ENCODE results near the gene NR4A1. TPM values are rescaled to one million over a fixed set of nuclear protein-coding genes. Genes with fewer than 3 reads are reported as not detected.
A peak's percentile ranks its signal among the peaks of the same experiment; 100 is the strongest.

Gene NR4A1
- total RNA-seq, 1 donor from 2014 or later: 1.0 TPM

DNA sequence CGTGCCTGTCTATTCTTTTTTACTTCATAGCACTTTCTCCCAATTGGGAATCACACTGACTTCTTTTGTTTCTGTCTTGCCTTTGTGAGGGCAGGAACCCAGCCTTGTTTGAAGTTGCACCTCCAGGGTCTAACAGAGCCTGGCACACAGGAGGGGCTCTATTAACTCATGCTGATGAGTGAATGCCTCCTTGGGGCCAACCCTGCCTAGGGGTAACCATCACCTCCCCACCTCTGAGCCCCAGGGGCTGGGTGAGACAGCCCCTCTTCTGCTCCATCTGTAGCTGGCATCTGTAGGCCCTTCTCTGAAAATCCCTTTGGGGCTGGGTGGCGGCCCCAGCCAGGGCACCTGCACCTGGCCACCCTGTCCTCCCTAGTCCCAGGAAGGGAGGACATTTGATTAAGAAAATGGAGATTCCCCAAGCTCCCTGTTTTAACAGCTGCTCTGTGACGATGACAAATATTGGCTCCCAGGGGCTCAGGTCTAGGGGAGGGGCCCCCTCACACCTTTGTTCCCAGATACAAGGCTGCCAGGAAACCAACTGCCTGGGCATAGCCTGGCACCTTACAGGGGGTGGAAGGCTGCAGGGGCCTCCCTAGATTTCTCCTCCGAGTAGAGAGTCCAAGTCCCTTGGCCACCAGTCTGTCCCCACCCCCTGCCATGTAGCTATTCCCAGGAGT, 32.7 kb upstream of the NR4A1 start:
- DNase-seq (ENCODE audit: low read depth): no peak

DNA sequence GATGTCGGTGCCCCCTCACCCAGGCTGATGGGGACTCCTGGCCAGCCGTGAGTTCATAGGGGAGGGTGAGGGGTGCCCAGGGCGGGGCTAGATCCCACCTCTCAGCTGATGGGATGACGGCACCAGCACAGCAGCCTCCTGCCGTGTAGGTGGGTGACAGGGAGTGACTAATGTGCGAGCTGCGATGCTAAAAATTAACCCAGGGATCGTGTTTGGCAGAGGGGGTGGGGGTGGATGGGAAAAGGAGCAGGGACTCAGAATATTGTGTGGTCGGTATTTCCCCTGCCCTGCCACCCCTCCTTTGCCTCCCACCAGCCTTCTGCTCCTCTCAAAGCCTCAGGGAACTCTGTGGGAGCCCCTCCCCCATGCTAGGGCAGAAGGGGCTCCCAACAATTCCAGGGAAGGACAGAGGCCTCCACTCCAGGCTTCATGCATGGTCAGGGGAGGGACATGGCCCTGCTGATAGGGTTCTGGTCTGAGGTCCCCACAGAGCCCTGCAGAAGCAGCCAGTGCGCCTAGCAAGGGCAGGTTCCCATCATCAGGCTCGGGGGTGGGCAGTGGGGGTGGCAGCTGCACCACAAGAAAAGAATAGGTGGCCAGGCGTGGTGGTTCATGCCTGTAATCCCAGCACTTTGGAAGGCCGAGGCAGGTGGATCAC, 32.0 kb upstream of the NR4A1 start:
- DNase-seq (ENCODE audit: low read depth): peak; percentile 72

- no peak for DNase-seq (ENCODE audit: low read depth)
Measured at GRCh38 chr12:52020539-52021336, 30.5 kb upstream of the NR4A1 start.

DNA sequence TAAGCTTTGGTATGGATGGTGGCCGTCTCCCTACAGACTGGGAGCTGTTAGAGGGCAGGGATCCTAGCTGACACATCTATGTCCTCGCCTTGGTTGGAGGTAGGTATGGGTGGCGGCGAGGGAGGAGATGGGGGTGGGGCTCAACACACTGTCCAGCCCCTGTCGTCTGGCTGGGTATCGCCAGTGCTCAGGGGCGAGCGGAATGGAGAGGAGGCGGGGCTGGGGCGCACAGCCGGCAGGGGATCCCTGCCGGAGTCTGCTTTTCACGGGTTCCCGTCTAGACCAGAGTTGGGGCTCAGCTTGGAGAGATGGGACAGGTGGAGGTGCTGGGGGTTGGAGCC, 28.4 kb upstream of the NR4A1 start:
- no peak for DNase-seq (ENCODE audit: low read depth)

- no peak for DNase-seq (ENCODE audit: low read depth)
Measured at GRCh38 chr12:52023182-52023975, 27.9 kb upstream of the NR4A1 start.

DNA sequence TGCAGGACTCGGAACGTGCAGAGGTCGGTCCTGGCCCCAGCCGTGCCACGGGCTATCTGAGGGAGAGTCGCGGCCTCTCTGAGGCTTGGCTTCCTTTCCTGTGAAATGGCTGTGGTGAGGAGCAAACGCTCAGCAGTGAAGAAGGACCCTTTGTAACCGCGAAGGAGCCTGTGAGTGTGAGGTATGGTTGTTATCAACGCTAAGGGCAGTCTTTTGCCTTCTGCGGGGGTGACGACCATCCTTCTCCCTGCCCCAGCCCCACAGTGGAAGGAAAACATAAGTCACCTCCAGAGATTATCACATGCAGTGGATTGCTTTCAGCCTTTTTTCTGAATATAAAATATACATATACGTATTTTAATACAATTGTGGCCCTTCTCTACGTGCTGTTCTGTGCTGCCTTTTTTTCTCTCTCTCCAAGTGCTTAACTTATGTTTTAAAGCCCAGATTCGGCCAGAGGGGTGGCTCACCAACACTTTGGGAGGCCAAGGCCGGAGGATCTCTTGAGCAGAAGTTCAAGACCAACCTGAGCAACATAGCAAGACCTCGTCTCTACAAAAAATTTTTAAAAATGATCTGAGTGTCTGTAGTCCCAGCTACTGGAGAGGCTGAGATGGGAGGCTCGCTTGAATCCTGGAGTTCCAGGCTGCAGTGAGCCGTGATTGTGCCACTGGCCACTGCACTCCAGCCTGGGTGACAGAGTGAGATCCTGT, 27.1 kb upstream of the NR4A1 start:
- no peak for DNase-seq (ENCODE audit: low read depth)

DNA sequence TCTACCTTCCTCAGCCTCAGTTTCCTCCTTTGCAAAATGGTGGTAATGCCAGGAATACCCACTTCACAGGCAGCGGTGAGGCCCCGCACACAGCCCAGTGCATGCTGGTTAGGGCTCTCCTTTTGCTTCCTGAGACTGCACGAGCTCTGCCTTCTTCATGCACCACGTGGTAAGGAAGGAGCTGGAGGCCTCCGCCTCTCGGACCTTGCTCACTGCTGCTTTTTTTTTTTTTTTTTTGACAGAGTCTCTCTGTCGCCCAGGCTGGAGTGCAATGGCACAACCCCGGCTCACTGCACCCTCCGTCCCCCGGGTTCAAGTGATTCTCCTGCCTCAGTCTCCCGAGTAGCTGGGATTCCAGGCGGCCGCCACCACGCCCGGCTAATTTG, 26.4 kb upstream of the NR4A1 start:
- DNase-seq (ENCODE audit: low read depth): peak; percentile 47

GRCh38 chr12:52026263-52026662, 25.0 kb upstream of the NR4A1 start:
- no peak for DNase-seq (ENCODE audit: low read depth)

DNA sequence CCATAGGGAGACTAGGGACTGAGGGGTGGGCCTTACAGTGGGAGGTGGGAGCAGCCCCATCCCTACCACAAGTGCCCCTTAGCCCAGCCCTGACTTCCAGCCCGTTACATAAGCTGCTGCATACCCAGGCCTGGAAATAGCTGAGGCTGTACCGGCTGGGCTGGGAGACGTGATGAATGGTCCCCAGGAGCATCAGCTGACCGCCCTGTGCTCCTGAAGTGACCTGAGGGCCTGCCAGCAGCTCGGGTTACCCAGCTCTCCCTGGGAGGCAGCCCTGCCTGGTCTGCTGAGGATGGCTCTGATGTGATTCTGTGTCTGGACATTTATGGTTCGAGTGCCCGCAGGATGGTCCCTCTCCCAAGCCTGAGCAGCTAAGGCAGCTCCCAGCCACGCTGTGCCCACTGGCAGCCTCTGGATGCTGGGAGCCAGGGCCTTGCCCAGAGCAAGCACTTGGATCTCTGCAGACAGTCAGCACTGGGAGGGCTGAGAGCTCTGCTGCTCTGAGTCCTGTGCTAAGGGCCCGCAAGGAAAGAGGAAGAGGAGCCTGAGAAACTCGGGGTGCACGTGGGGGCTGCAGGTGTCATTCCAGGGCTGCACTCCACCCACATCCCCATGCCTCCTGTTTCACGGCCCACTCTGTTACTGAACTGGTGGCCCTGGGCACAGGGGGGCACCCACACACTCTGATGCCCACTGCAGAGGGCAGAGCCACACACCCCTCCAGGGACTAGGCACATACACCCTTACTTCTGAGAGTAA, 24.0 kb upstream of the NR4A1 start:
- no peak for DNase-seq (ENCODE audit: low read depth)

GRCh38 chr12:52029685-52030084, 21.6 kb upstream of the NR4A1 start:
- peak; percentile 59 for DNase-seq (ENCODE audit: low read depth)

GRCh38 chr12:52032446-52032803, 18.8 kb upstream of the NR4A1 start:
- peak; percentile 52 for DNase-seq (ENCODE audit: low read depth)

DNA sequence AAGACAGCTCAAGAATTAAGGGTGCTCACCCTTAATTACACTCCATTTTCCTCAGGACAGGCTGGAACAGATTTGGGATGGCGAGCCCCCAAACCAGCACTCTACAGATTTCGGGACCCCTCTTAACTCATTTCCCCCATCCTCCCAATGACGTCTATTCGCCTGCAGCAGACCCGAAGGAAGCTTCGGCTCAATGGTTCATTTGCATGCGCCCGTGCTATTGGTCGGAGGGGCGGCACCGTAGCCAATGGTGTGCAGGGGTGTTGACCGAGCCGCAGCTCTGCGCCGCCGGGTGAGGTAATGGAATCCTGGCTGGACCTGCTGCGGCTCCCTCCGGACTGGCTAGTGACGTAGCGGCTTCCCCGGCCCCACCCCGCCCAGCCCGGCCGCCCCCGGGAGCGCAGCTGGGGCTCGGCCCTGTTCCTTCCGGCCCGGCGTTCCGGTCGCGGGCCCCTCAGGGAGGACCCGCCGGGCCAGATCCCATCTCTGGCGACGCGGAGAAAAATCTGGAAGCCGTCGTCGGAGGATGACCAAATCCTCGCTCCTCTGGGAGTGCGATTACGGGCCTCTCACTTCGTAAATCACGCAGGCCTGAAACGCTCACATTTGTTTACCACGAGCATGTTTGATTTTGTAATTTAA, 18.3 kb upstream of the NR4A1 start:
- peak; percentile 89 for DNase-seq (ENCODE audit: low read depth)

DNA sequence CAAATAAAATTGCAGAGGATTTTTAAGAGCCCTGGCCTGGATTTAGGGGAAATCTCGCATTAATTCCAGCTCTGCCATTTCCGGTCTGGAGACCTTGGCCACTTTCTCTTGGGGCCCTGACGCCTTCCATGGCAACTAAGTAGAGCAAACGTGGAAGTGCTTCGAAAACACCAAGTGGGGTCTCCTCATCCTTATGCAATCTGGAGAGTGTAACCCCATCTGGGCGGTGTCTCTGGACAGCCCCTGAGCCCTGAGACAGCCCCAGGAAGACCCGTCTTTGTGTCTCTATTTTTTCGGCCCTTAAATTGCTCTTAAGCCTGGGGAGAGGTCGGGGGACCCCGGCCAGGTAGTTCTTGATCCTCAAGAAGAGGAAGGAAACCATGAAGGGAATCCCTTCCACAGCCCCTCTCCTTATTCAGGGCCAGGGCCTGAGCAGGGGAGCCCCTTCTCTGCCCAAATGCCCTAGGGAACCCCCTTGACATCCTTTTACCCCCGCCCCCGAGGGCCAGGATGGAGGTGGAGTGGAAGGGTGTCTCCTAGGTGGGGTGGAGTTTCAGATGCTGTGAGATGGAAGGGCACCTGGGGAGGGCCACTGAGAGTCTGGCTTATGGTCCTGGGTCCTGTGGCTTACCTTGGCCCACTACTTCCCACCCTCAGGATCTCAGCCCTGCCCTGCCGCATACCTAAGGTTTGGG, 17.6 kb upstream of the NR4A1 start:
- no peak for DNase-seq (ENCODE audit: low read depth)

- no peak for DNase-seq (ENCODE audit: low read depth)
Measured at GRCh38 chr12:52035190-52035589, 16.1 kb upstream of the NR4A1 start.

DNA sequence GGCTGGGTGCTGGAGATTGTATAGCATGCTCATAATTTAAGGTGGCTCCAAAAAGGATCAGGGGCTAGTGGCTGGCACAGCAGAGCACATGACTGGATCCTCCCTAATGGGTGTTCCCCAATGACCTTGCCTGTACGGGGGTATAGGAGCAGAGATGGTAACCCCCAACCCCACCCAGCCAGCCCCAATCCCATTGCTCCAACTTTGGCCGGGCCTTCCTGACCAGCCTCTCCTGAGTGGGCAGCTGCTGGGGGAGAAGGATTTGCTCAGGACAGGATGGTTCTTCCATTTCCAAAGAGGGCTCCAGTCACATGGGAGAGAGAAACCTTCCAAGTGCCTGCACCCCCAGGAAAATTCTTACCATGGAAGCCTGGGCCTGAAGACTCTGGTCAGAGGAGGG, 15.3 kb upstream of the NR4A1 start:
- no peak for DNase-seq (ENCODE audit: low read depth)

- no peak for DNase-seq (ENCODE audit: low read depth)
Measured at GRCh38 chr12:52036587-52037171, 14.6 kb upstream of the NR4A1 start.

DNA sequence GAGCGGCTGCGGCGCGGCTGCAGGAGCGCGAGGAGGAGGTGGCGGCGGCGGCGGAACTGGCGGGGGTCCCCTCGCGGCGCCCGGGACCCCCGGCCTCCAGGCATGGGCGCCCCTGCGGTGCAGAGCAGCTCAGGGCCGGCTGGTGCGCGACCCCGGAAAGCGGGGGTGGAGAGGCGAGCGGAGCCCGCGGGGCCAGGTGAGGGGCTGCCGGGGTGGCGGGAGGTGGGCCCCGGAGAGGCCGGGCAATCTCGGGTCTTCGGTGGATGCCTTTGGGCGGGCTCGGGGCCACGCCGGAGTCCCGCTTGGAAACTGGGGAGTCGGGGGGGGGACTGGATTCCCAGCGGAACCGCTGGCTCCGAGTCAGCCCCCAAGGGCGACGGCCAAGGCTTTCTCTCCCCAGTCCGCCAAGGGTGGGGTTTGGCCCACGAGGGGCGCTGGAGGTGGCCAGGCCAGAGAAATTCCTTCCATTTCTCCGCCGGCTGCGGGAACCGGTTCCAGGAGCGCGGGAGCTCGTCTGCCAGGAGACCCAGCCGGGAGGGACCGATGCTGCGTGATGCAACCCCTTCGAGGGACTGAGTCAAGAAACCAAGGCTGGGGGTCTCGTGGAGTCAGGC, 13.9 kb upstream of the NR4A1 start:
- no peak for DNase-seq (ENCODE audit: low read depth)

GRCh38 chr12:52038447-52038846, 12.8 kb upstream of the NR4A1 start:
- no peak for DNase-seq (ENCODE audit: low read depth)

DNA sequence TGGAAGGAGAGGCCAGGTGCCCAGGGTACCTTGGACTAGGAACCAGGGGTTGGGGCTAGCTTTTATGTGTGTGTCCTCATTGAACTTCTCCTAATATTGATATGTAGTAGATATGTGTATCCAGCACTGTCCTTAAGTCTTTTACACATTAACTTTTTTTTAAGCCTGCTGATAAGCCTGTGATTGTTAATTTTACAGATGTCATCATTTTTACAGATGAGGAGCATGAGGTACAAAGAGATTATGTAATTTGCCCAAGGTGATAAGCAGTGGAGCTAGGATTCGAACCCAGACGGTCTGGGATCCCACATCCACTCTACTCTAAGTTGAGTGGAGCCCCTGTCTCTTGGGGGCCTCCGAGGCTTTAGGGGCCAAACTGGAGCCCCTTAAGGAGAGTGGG, 10.2 kb upstream of the NR4A1 start:
- DNase-seq (ENCODE audit: low read depth): no peak

Data from renal cortical epithelial cell (primary cell).